ENCODE measurements around the gene SLC25A53. TPM values are rescaled to one million over a fixed set of nuclear protein-coding genes. Genes with fewer than 3 reads are reported as not detected.
"Not testable (repeated sequence)": the region's sequence is repeated elsewhere in the genome, so short reads cannot be mapped to it uniquely, and the experiment has no call there.

SLC25A53 gene
- total RNA-seq, 1 experiment from 2014 or later, result 0.84 TPM

DNA sequence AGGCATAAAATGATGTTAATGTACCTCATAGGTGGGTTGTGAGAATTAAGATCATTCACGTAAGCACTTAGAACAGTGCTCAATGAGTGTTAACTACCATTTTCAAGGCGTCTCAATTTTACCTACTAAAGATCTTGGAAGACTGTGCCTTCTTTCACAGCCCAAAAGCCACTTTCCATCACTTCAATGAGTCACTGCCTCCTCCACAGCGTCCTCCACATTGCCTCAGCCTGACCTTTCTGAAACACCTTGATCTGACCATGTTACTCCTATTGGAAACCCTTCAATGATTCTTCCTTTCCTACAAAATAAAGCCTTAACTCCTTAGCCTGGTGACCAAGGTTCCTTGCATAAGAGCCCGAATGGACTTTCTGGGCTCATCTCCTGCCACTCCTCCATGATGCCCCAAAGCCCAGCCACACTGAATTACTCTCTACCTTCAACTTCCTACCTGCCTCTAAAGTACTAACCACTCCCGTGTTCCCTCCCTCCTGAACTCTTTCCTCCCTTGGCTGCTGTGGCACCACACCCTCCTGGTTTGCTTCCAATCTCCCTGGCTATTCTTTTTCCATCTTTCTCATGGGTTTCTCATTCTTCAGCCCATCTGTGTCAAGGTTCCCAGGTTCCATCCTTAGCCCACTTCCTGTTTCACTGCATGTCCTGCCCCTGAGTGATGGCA, 22.1 kb downstream of the SLC25A53 start:
- no peak for DNase-seq (ENCODE audit: low spot score)

GRCh38 chrX:104130808-104131207, 26.0 kb downstream of the SLC25A53 start:
- no peak for DNase-seq (ENCODE audit: low spot score)

DNA sequence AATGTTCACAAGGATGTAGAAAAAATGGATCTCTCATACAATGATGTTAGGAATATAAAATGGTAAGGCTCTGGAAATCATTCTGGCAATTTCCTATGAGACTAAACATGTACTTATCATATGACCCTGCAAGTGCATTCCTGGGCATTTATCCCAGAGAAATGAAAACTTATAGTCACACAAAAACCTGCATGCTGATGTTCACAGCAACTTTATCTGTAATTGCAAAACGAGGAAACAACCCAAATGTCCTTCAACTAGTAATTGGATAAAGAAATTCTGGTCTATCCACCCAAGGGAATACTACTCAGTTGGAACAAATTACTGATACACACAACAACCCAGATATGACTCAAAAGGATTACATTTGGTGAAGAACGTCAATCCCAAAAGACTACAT, 30.0 kb downstream of the SLC25A53 start:
- DNase-seq (ENCODE audit: low spot score), result no peak

DNA sequence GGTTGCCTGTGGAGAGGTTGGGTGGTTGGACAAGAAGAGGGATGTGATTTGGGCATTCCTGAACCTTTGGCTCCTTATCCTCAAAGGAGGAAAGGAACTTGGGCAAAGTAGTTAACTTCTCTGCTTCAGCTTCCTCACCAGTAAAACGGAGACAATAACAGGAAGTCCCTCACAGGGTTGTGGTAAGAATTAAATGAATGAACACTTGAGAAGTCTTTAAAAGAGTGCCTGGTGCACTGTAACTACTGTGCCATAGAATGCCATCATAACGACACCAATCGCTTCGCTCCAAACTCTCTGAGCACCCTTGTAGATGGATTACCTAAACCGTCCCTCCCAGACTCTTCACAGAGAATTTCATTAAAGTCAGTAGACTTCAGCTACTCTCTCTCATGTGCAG, 34.0 kb downstream of the SLC25A53 start:
- no peak for DNase-seq (ENCODE audit: low spot score)

DNA sequence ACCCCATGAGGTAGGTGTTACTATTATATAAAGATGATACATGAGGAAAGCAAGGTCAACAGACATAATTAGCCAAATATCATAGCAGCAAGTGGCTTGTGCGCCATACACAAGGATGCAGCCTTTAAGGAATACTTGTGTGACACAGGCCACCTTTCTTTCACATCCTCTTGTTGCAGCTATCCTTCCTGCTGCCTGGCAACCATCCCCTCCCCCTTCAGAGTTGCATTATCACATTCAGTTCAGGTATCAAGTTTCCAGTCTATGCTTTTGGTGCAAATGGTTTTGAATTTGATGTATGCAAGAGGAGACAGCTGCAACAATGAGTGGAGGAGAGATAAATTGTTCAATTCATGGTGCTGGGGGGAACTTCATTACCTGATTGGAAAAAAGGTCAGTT, 38.0 kb downstream of the SLC25A53 start:
- no peak for DNase-seq (ENCODE audit: low spot score)

DNA sequence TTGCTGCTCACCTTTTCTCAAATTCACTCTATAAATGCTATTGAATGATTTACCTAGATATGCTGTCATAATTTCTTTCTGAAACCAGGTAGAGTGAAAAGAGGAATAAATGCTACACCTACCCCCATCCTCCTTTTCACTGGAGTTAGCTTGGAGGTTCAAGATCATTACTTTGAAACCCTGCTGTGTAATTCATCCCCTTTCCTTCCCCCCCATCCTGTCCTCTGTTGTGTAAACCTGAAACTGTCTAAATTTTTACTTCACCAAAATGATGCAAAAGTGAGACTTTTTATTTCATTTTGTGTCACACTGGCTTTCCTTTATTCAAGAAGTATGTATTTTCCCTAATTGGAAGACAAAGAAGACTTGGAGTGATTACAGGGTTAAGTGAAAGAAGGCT, 39.0 kb downstream of the SLC25A53 start:
- no peak for DNase-seq (ENCODE audit: low spot score)

GRCh38 chrX:104113222-104113965, 43.4 kb downstream of the SLC25A53 start:
- peak; percentile 29 for DNase-seq (ENCODE audit: low spot score)

DNA sequence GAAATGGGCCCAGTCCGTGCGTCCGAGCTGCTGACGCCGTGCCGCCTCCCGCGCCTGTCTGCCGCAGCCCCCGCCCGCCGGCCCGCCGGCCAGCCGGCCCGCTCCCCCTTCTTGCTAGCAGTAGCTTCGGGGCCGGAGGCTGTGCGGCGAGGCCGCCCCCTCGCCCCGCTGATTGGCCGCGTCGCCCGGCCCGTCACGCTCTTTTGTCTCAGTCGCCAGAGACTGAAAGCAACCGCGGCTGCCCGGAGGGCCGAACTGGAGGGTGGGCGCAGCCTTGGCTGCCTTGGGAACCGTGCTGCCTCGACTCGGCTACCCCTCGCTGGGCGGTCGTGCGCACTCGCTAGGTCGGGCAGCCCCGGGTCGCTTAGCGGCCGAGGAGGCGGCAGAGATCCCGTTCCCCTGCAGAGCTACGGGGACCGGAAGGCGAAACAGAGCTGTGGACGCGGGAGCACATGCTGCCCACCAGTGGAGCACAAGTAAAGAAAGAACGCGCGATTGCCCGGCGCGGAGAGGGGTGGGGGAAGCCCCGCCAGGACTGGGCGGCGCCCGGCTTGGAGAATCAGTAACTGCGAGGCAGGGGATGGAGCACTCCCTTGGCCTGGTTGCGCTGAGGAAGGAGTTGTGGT, 44.4 kb downstream of the SLC25A53 start, which contains the start of gene ZCCHC18:
Gene ZCCHC18, plus strand, starts transcription at position 198 of the 626 bp plus-strand sequence. CDS start 1,589 bp downstream, outside the sequence.
- DNase-seq (ENCODE audit: low spot score), result peak; percentile 5

DNA sequence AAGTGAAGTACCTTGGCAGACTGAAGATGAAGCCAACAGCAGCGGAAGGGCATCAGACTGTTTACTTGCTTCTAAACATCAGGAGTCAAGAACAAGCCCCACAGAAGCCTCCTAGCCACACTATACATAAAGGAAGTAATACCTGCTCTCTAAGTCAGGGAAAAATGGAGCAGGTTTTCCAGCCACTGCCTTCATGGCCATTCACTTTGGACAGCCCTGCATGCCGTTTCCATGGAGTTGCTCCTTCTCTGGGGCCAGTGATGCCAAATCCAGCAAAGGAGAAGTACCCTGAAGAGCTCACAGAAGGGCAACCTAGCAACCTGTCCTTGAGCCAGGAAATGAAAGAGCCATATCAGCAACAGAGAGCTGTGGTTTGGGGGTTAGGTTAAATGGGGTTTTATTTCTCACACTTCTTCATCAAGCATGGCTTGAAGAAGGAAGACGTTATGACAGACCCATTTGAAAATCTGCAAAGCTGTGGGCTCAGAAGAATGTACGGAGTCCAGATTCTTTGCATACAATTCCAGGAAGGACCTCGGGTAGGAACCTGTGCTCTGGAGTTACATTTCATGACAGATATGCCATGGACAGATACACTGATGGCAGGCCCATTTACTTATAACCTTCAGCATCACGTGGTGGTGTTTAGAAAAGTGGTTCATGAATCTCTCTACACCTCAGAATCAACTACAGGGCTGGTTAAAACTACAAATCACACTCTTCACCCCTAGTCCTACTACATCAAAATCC, 46.1 kb downstream of the SLC25A53 start:
- not testable (repeated sequence) for DNase-seq (ENCODE audit: low spot score)

GRCh38 chrX:104108955-104109354, 47.9 kb downstream of the SLC25A53 start:
- DNase-seq (ENCODE audit: low spot score), result no peak

DNA sequence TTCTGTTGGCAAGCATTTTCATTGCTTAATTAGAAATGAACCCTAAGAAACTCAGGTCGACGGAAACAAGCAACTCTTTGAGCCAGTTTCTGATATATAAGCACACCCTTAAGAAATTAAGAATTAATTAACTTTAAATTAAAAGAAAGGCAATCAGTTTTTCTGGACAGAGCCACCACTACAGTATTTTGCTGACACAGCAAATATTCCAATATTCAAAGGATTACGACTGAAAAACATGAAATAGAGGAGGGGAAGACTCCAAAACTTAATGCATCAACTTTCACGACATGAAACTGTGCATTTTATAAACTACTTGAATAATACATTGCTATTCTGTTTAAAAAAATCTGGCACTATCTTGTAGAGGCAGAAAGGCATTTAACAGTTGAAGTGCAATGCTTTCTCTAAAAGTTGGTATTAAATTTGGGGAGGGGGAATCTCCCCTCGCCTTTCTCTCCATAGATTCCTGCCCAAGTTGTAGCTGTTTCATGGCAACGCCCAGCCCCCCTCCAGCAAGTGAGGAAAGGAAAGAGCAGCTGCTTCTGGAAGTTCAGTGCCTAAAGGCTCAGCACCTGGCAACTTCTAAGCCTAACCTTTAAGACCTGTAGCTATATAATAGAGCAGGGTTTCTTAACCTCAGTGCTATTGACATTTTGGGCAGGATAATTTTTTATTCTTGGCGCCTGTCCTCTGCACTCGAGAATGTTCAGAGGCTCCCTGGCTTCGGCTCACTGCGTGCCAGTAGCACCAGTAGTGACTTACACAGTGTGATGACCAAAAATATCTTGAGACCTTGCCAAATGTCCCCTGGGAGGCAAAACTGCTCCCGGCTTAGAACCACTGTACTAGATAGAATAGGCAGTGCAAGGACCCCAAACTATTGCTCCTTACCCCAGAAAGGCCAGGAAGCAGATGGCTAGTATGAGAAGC, 51.2 kb downstream of the SLC25A53 start:
- DNase-seq (ENCODE audit: low spot score), result no peak

- no peak for DNase-seq (ENCODE audit: low spot score)
Measured at GRCh38 chrX:104104676-104105075, 52.1 kb downstream of the SLC25A53 start.

DNA sequence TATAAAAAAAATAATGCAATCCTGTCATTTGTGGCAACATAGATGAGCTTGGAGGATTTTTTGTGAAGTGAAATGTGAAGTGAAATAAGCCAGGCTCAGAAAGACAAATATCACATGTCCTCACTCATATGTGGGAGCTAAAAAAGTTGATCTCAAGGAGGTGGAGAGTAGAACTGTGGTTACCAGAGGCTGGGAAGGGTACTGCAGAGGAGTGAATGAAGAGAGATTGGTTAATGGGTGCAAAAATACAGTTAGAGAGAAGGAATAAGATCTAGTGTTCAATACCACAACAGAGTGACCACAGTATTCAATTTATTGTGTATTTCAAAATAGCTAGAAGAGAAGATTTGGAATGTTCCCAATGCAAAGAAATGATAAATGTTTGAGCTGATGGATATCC, 57.9 kb downstream of the SLC25A53 start:
- DNase-seq (ENCODE audit: low spot score), result no peak

DNA sequence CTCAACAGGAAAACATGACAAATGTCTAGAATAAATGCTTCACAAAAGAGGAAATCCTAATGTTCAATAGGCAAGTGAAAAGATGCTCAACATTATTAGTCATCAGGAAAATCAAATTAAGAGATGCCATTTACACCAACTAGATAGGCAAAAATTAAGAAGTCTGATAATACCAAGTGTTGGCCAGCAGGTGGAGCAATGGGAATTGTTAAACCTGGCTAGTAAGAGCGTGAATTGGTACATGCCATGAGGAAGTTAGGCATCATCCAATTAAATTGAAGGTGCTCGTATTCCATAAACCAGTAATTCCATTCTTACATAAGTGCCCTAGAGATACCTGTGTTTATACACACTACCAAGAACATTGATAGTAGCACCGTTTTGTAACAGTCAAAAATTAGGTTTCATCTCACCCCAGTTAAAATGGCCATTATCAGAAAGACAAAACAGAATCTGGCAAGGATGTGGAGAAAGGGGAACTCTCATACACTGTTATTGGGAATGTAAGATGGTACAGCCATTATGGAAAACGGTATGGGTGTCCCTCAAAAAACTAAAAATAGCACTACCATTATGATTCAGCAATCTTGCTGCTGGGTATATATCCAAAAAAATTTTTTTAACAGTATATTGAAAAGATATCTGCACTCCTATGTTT, 58.5 kb downstream of the SLC25A53 start:
- DNase-seq (ENCODE audit: low spot score), result peak; percentile 29

DNA sequence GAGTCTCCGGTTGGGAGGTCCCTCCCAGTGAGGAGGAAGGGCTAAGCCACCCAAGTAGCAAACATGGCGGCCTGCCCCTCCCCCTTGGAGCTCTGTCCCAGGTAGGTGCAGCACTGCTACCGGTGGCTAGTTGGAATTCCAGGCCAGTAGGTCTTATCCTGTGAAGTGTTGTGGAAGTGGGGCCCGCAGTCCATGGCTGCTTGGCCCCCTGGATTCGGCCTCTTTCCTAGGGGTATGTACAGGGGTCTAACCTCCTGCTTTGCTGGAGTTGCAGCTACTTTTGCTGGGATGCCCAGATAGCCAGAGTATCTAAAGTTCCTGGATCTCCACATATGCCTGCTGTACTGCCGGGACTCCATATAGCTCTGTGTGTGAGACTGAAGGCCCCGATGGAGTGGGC, 70.9 kb downstream of the SLC25A53 start:
- no peak for DNase-seq (ENCODE audit: low spot score)

- DNase-seq (ENCODE audit: low spot score), result no peak
Measured at GRCh38 chrX:104085477-104085876, 71.3 kb downstream of the SLC25A53 start.

- no peak for DNase-seq (ENCODE audit: low spot score)
Measured at GRCh38 chrX:104084534-104085277, 72.1 kb downstream of the SLC25A53 start.

DNA sequence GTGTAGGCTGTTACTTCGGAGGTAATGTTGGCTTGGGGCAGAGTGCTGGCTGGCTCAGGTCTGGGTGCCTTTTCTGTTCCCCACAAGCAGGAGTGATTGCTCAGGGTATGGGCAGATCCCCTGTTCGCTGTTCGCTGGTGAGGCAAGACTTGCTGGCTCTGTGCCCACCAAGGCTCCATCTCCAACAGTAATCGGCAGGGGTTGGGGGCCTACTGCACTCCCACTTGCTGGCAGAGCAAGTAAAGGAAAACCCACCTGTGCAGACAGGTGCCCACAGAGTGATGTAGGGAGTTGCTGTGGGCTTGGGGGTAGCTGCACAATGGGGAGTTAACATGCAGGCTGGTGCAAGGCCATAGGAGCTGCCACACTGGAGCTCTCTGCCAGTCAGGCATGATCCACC, 72.7 kb downstream of the SLC25A53 start:
- DNase-seq (ENCODE audit: low spot score), result no peak

DNA sequence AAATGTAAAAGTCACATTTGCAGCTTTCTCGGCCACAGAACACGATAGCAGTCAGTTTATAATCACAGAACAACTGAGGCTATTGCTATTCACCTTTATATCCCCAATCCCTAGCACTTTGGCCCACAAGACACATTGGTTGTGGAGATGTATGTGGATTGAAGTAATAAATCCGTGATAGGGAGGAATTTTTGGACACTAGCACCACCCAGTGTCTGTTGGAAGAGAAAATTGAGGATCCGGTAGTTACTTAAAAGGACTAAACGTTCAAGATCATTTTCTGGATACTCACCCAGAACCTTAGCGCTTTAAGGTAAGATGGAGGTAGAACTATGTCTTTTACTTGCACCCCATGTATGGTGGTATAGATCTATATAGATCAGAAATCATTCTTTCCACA, 79.0 kb downstream of the SLC25A53 start:
- DNase-seq (ENCODE audit: low spot score), result not testable (repeated sequence)
